Nephron (organoid): Measurements from ENCODE around the gene CLIC2.

Source experiments
- H3K27ac Mint-ChIP-seq, 3 experiments: 2 replicates each; pipeline ENCODE4 v1.8.0; 2020; ENCODE audit warnings: mixed read lengths in 3 of 3, mild to moderate bottlenecking in 2 of 3, moderate library complexity in 1 of 3
- H3K27me3 Mint-ChIP-seq: 2 replicates; pipeline ENCODE4 v1.8.0; 2021; ENCODE audit warnings: low read depth, mild to moderate bottlenecking, moderate library complexity, mixed read lengths
- H3K36me3 Mint-ChIP-seq: 2 replicates; pipeline ENCODE4 v1.8.0; 2020; ENCODE audit warnings: low read depth, mixed read lengths
- H3K4me1 Mint-ChIP-seq: 2 replicates; pipeline ENCODE4 v1.8.0; 2020; ENCODE audit warnings: mixed read lengths
- H3K4me3 Mint-ChIP-seq, 3 experiments: 2 replicates each; pipeline ENCODE4 v1.8.0; 2020; ENCODE audit warnings: mild to moderate bottlenecking in 3 of 3, mixed read lengths in 3 of 3, moderate library complexity in 2 of 3
- H3K9me3 Mint-ChIP-seq: 2 replicates; pipeline ENCODE4 v1.8.0; 2020; ENCODE audit warnings: mixed read lengths
- CTCF ChIP-seq, 3 experiments: fragments of 200-600 bp; sonication (generic); IDR thresholded peaks; one replicate each; pipeline ENCODE4 v1.5.0; 2021; ENCODE audit warnings: antibody characterized with exemption in 3 of 3; ENCODE audit not compliant: unreplicated experiment in 3 of 3

The CLIC2 gene

GRCh38 chrX:155262970-155263754 lies 71.3 kb downstream of the CLIC2 start:
- H3K36me3 Mint-ChIP-seq, result no peaks in the 10 kb centered on the region
- H3K4me3 Mint-ChIP-seq, result peak overlapping the region; percentile 69 to 83 (median 79)
- H3K4me1 Mint-ChIP-seq, result no peaks in the 10 kb centered on the region
- peaks cover 5% of the 10 kb centered on the region for H3K9me3 Mint-ChIP-seq
- H3K27me3 Mint-ChIP-seq, result no peaks in the 10 kb centered on the region
- H3K27ac Mint-ChIP-seq, result no peak overlapping the region
- TF ChIP-seq CTCF (IDR thresholded peaks at IDR 0.05; ENCODE audit: unreplicated experiment in 3 of 3), result no peak

- Mint-ChIP-seq H3K36me3 (no peaks in the 10 kb centered on the region), H3K4me1 (no peaks in the 10 kb centered on the region), H3K27me3 (no peaks in the 10 kb centered on the region), H3K9me3 (peaks cover 3% of the 10 kb centered on the region), H3K4me3 (no peak overlapping the region), H3K27ac (no peak overlapping the region)
- TF ChIP-seq CTCF (IDR thresholded peaks at IDR 0.05; ENCODE audit: unreplicated experiment in 3 of 3), result no peak
Measured at GRCh38 chrX:155259752-155260151, 74.7 kb downstream of the CLIC2 start.

GRCh38 chrX:155251391-155251790 lies 83.0 kb downstream of the CLIC2 start:
- no peak for TF ChIP-seq CTCF (IDR thresholded peaks at IDR 0.05; ENCODE audit: unreplicated experiment in 3 of 3)
- Mint-ChIP-seq H3K27me3 (no peaks in the 10 kb centered on the region), H3K36me3 (no peaks in the 10 kb centered on the region), H3K27ac (no peak overlapping the region), H3K4me1 (no peaks in the 10 kb centered on the region), H3K4me3 (no peak overlapping the region), H3K9me3 (peaks cover 7% of the 10 kb centered on the region)

- TF ChIP-seq CTCF (IDR thresholded peaks at IDR 0.05; ENCODE audit: unreplicated experiment in 3 of 3), result no peak
- H3K36me3 Mint-ChIP-seq, result no peaks in the 10 kb centered on the region
- H3K4me3 Mint-ChIP-seq, result no peak overlapping the region
- H3K27me3 Mint-ChIP-seq, result no peaks in the 10 kb centered on the region
- H3K4me1 Mint-ChIP-seq, result no peaks in the 10 kb centered on the region
- H3K27ac Mint-ChIP-seq, result no peak overlapping the region
- peaks cover 12% of the 10 kb centered on the region for H3K9me3 Mint-ChIP-seq
Measured at GRCh38 chrX:155247497-155247896, 86.9 kb downstream of the CLIC2 start.

- peaks cover 12% of the 10 kb centered on the region for H3K9me3 Mint-ChIP-seq
- no peak for TF ChIP-seq CTCF (IDR thresholded peaks at IDR 0.05; ENCODE audit: unreplicated experiment in 3 of 3)
- H3K36me3 Mint-ChIP-seq, result no peaks in the 10 kb centered on the region
- no peak overlapping the region for H3K4me3 Mint-ChIP-seq
- no peaks in the 10 kb centered on the region for H3K27me3 Mint-ChIP-seq
- H3K27ac Mint-ChIP-seq, result no peak overlapping the region
- H3K4me1 Mint-ChIP-seq, result no peaks in the 10 kb centered on the region
Measured at GRCh38 chrX:155246748-155247147, 87.7 kb downstream of the CLIC2 start.

GRCh38 chrX:155242300-155242699 lies 92.1 kb downstream of the CLIC2 start:
- Mint-ChIP-seq H3K36me3 (peaks cover 23% of the 10 kb centered on the region), H3K9me3 (peaks cover 7% of the 10 kb centered on the region), H3K27me3 (no peaks in the 10 kb centered on the region), H3K4me3 (no peak overlapping the region), H3K4me1 (no peaks in the 10 kb centered on the region), H3K27ac (no peak overlapping the region)
- TF ChIP-seq CTCF (IDR thresholded peaks at IDR 0.05; ENCODE audit: unreplicated experiment in 3 of 3), result no peak
